ENCODE data around the gene TMX2.

GRCh38 chr11:57711414-57712255 is 758 bp upstream of the TMX2 start, which contains the start of gene MED19:
- TF ChIP-seq CTCF (IDR thresholded peaks at IDR 0.05), result no peak
- TF ChIP-seq POLR2A (IDR thresholded peaks at IDR 0.05), result peak in 1 of 2 donors; percentile 19
- TF ChIP-seq POLR2AphosphoS5 (IDR thresholded peaks at IDR 0.05), result peak in 3 of 4 donors; percentile 5 to 30 (median 11)
